ENCODE results near the gene DCHS2.

DCHS2 gene

GRCh38 chr4:154315741-154316140 is 175.9 kb downstream of the DCHS2 start:
- Histone ChIP-seq H4K20me1 (ENCODE audit: insufficient read depth, low read length) (no peaks in the 10 kb centered on the region), H3K27me3 (ENCODE audit: insufficient read depth, low read length) (no peaks in the 10 kb centered on the region), H3K4me1 (ENCODE audit: insufficient read depth, low read length, severe bottlenecking) (no peaks in the 10 kb centered on the region), H3F3A (ENCODE audit: insufficient read depth, low read length) (no peaks in the 10 kb centered on the region), H3K79me2 (ENCODE audit: insufficient read depth, low read length) (no peaks in the 10 kb centered on the region), H2AFZ (ENCODE audit: low read length) (no peak overlapping the region), H3K9me2 (ENCODE audit: low read depth, low read length) (no peaks in the 10 kb centered on the region), H3K9me3 (ENCODE audit: low read length) (peaks cover 3% of the 10 kb centered on the region; the same call in 1 of the 2 replicates), H3K4me2 (ENCODE audit: low read length) (no peak overlapping the region), H3K27ac (ENCODE audit: low read depth, low read length, poor library complexity, severe bottlenecking) (no peak overlapping the region), H3K4me3 (ENCODE audit: low read depth, low read length, poor library complexity, severe bottlenecking) (no peak overlapping the region), H3K36me3 (ENCODE audit: insufficient read depth, low read length) (no peaks in the 10 kb centered on the region), H3K9ac (ENCODE audit: low read length) (no peak overlapping the region)
- TF ChIP-seq EZH2 (IDR thresholded peaks at IDR 0.05; ENCODE audit: borderline replicate concordance, low read length) (no peak), CTCF (IDR thresholded peaks at IDR 0.05; ENCODE audit: low read length) (no peak)

- no peaks in the 10 kb centered on the region for H3K9me2 ChIP-seq (ENCODE audit: low read depth, low read length)
- no peaks in the 10 kb centered on the region for H4K20me1 ChIP-seq (ENCODE audit: insufficient read depth, low read length)
- no peaks in the 10 kb centered on the region for H3K79me2 ChIP-seq (ENCODE audit: insufficient read depth, low read length)
- no peak overlapping the region for H3K4me3 ChIP-seq (ENCODE audit: low read depth, low read length, poor library complexity, severe bottlenecking)
- no peak overlapping the region for H2AFZ ChIP-seq (ENCODE audit: low read length)
- H3K9me3 ChIP-seq (ENCODE audit: low read length), result peaks cover 3% of the 10 kb centered on the region; the same call in 1 of the 2 replicates
- no peaks in the 10 kb centered on the region for H3F3A ChIP-seq (ENCODE audit: insufficient read depth, low read length)
- no peak overlapping the region for H3K4me2 ChIP-seq (ENCODE audit: low read length)
- H3K9ac ChIP-seq (ENCODE audit: low read length), result no peak overlapping the region
- TF ChIP-seq CTCF (IDR thresholded peaks at IDR 0.05; ENCODE audit: low read length) (peak; percentile 25), EZH2 (IDR thresholded peaks at IDR 0.05; ENCODE audit: borderline replicate concordance, low read length) (no peak)
- no peaks in the 10 kb centered on the region for H3K36me3 ChIP-seq (ENCODE audit: insufficient read depth, low read length)
- H3K27me3 ChIP-seq (ENCODE audit: insufficient read depth, low read length), result no peaks in the 10 kb centered on the region
- no peaks in the 10 kb centered on the region for H3K4me1 ChIP-seq (ENCODE audit: insufficient read depth, low read length, severe bottlenecking)
- H3K27ac ChIP-seq (ENCODE audit: low read depth, low read length, poor library complexity, severe bottlenecking), result no peak overlapping the region
These were observed 177.4 kb downstream of the DCHS2 start for GRCh38 chr4:154314248-154314647.

- no peak overlapping the region for H3K4me2 ChIP-seq (ENCODE audit: low read length)
- H3K9me2 ChIP-seq (ENCODE audit: low read depth, low read length), result no peaks in the 10 kb centered on the region
- H2AFZ ChIP-seq (ENCODE audit: low read length), result no peak overlapping the region
- no peaks in the 10 kb centered on the region for H4K20me1 ChIP-seq (ENCODE audit: insufficient read depth, low read length)
- H3K79me2 ChIP-seq (ENCODE audit: insufficient read depth, low read length), result no peaks in the 10 kb centered on the region
- no peak for TF ChIP-seq CTCF (IDR thresholded peaks at IDR 0.05; ENCODE audit: low read length)
- TF ChIP-seq EZH2 (IDR thresholded peaks at IDR 0.05; ENCODE audit: borderline replicate concordance, low read length), result no peak
- H3F3A ChIP-seq (ENCODE audit: insufficient read depth, low read length), result no peaks in the 10 kb centered on the region
- H3K27me3 ChIP-seq (ENCODE audit: insufficient read depth, low read length), result no peaks in the 10 kb centered on the region
- H3K4me3 ChIP-seq (ENCODE audit: low read depth, low read length, poor library complexity, severe bottlenecking), result no peak overlapping the region
- H3K27ac ChIP-seq (ENCODE audit: low read depth, low read length, poor library complexity, severe bottlenecking), result no peak overlapping the region
- H3K36me3 ChIP-seq (ENCODE audit: insufficient read depth, low read length), result no peaks in the 10 kb centered on the region
- H3K4me1 ChIP-seq (ENCODE audit: insufficient read depth, low read length, severe bottlenecking), result no peaks in the 10 kb centered on the region
- no peak overlapping the region for H3K9ac ChIP-seq (ENCODE audit: low read length)
- H3K9me3 ChIP-seq (ENCODE audit: low read length), result no peaks in the 10 kb centered on the region
These were observed 178.5 kb downstream of the DCHS2 start for GRCh38 chr4:154313004-154313585.
